Left forelimb (tissue), 1 donor: ENCODE measurements around the gene SERP2.

Experiments
- DNase-seq: peaks from one replicate; pipeline ENCODE4 v3.0.0-alpha.2; 2018; ENCODE audit warnings: low spot score

SERP2 gene

DNA sequence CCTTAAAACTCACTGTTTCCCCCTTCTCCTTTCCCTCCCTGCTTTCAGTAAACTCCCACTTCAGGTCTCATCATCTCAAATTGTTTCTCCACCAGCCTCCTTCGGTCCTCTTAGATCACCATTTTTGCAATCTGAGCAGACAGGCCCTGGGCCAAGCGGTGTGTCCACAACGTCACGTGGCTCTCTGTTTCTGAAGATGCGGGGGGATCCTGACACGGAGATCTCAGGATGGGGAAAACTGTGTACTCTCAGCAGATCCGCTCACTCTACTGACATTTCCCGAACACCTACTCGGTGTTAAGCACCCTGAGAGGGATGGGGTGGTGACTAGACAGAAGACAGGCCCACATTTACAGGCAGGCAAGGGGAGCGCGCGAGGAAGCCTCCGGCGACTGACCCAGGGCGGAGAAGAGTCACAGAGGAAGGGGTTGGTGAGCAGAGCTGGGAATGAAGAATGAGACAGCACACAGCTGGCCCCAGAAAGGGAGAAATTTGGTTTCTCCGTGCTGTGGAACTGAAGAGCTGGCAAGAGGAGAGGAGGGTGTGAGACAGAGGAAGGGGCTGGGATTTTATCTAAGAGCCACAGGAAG, 38.8 kb downstream of the SERP2 start:
- no peak for DNase-seq

DNA sequence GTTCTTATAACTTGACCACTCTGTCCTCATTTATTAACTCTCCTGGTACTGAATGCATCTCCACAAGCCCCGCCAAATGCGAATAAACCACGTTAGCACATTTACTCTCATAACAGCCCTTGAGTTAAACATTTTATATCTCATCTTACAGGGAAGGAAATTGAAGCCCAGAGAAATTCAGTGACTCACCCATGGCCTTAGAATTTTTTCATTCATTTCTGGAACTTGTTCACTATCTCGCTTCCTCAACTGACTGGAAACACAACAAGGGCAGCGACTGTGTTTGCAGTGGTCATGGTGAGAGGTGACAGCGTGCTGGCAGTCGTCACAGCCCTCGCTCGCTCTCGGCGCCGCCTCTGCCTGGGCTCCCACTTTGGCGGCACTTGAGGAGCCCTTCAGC, 39.5 kb downstream of the SERP2 start:
- no peak for DNase-seq

DNA sequence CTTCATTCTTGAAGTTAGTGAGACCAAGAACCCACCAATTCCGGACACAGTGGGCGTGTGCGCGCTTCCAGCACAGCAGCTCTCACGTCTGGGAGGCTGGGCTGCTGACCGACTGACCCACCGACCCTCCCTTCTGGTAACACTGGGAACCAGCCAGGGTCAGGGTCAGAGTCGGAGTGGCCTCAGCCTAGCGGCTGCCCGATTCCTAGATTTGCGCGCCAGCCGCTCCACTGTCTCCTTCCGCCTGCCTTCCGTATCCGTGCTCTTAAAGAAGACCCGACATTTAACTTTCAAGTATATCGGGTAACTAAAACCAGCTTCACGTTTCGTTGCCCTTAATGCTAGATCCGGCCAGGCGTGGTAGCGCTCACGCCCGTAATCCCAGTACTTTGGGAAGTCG, 41.1 kb downstream of the SERP2 start:
- DNase-seq: no peak

DNA sequence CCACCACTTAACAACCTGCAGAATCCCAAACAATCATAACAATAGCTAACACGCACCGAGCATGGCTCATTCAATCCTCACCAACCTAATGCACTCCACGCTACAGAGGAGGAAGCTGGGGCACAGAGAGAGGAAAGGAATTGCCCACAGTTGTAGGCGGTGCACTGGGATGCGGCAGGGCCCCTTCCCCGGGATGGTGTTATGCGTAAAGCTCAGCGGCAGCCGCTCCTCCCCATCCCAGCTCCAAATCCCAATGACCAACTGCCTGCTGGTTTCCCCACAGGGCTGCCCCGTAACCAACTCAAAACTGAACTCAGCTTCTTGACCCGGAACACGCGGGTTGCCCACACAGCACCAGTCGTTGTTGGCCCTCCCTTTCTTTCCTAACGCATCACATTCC, 42.2 kb downstream of the SERP2 start:
- DNase-seq: no peak

DNA sequence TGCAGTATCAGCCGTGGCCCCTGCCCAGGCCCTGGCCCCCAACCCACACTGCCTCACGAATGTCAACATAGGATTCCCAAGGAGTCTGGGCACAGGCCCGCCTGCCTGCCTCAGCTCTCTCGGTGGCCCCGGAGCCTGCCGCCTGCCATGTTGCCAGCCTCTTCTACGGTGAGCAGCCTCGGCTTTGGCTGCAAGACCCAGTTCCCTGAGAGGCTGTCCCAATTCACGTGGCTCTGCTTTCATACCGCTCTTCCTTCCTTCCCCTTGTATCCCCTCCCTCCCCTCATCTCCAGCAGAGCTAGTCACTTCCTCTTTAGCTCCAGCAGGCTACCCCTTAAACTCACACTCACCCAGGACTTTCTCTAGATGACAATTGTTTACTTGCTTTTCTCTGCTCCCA, 42.7 kb downstream of the SERP2 start:
- no peak for DNase-seq

DNA sequence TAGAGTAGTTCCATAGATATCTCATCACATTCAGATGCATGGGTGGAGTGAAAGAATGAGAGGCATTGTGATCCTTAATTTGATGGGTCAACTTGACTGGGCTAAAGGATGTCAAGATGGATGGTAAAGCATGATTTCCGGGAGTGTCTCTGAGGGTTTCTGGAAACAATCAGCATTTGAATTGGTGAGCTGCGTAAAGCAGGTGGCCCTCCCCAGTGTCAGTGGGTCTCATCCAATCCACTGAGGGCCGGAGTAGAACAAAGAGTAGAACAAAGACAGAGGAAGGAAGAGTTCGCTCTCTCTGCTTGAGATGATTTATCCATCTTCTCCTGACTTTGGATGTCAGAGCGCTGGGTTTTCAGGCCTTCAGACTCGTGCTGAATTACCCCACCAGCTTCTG, 43.1 kb downstream of the SERP2 start:
- DNase-seq: no peak

DNA sequence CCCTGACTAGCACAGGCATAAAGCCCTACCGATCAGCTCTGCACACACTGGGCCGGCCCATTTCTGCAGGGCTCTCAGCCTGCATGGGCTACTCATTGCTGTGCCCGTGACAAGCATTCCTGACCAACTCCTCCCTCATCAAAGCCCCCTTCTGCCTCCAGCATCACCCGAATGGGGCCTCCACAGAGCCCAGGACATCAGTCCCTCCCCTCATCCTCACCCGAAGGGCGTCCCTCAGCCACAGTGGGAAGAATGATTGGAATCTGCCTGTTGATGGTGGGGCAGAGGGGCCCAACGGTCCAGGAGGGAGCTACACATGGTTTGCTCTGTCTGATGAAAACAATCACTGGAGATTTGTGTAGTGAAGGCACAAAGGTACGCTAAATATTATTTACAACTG, 43.8 kb downstream of the SERP2 start:
- DNase-seq: no peak

DNA sequence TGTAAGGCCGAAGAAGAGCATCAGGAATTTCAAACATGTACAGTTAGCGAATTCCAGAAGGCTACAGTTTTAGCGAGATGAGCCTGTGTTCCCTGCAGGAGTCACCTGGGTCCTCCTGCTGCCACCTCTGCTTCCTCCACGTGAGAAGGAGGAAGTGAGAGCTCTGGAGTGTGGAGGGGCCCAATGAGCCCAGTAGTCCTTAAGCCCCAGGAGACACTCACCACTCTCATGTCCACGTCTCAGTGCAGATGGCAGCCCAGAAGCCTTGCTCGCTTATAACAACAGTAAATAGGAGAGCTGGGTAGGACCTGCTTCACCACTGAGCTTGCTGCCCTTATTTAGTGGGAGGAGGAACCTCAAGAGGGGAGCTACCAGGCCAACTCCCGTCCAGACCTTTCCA, 44.3 kb downstream of the SERP2 start:
- DNase-seq: no peak

DNA sequence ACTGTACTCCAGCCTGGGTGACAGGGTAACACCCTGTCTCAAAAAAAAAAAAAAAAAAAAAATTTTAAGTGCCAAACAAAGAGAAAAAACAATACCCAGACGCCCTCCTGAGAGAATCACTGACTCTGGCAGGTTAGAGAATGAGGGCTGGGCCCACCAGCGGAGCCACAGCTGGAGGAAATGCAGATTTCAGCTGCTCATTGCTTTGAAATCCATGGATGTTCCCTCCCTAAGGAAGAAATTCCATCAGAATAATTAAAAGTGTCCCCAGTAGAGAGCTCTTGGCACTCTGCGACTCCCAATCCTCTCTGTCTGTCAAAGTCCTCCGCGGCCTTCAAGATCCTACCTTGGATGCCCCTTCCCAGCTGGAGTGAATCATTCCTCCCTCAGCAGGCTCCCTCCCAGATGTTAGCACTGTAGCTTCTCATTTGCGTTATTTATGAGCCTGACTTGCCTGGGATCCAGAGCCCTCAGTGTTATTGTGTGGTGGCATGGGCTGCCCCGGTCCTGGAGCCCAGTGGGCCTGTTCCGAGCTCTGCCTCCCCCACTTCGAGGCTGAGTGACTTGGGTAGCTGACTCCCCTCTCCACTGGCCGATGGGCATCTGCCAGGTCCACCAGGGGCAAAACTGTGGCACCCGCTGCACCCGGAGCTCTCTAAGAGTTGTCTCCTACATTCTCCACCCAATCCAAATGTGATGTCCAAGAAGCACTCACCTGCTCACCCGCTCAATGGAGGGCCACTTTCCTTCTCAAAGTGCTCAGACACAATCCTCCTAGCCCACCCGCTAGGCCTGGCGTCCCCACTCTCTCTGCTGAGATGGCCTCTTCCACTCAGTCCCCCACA, 47.0 kb downstream of the SERP2 start:
- no peak for DNase-seq

DNA sequence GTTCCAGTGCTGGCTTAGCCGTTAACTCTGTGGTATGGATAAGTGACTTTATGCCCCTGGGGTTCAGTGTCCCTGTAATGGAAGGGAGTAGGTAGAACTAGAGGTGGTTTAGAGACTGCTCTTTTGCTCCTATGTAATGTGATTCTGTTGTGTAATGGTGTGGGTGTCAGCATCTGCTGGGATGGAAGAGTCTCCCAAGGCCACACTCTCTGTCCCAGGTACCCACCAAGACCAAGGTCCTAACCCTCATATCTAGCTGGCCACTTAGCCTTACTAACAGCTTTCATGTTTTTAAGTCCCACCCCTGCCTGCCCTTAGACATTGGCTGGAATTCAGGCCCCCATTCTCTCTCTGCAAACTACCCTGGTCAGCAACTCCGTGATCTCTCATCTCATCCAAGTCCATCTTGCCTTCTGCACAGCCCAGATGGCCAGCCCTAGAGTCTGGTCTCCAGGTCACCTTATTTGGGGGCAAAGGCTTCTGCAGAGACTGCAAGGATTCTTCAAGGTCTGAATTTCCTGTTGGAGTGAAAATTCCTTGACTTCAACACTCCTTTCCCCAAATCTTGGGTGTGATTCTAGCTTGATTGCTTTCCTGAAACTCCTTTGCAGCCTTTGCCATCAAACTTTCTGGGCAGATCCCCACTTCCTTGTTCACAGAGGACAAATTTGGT, 48.4 kb downstream of the SERP2 start:
- DNase-seq: no peak

DNA sequence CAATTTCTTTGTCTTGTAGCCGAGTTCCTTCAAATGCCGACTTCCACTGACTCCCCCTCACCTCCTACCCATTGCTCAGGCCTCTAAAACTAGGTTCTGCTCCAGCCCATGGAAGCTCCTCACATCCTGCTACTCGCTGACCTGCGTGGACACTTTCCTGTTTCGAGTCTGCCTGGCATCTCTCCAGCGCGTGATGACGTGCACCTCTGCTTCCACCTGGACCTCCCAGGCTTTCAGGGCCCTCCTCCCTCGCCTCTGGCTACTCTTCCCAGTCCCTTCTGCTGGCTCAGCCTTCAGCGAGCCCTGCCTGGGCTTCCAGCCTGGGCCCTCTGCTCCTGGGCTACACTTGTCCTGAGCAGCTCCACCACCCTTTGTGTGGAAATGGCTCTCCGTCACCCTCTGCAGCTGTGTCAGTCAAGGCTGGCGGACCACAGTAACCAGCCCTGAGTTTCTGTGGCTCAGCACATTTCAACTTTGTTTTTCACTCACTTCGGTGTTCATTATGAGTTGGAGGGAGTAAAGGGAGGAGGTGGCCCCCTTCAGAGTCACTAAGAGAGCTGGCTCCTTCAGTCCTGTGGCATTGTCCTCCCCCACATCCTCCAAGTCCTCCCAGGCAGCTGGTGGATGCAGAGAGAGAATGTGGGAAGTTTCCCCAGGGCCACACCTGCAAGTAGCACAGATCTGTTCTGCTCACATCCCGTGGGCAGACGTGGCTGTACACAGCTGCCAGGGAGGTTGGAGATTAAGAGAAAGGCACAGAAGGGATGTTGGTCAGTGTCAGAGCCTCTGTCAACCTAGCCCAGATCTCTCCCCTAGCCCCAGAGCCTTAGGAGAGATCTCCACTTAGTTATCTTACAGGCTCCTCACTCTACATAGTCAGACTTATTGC, 49.4 kb downstream of the SERP2 start:
- no peak for DNase-seq

DNA sequence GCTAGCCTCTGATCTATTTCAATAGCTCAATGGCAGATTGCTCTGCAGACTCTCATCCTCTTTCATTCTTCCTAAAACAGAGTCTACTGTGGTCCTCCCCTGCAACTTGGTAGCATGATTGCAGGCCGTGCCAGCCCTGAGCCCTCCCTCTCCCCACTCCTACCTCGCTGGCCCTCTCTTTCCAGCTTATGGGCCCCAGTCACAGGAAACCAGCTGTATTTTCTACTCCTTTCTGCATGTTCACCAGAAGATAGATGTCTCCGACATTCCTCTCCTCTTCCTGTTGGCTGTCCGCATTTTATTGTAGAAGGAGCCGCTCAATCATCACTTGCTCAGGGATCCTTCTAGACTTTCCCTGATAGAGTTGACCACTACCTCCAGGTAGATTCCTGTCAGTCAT, 50.2 kb downstream of the SERP2 start:
- no peak for DNase-seq

DNA sequence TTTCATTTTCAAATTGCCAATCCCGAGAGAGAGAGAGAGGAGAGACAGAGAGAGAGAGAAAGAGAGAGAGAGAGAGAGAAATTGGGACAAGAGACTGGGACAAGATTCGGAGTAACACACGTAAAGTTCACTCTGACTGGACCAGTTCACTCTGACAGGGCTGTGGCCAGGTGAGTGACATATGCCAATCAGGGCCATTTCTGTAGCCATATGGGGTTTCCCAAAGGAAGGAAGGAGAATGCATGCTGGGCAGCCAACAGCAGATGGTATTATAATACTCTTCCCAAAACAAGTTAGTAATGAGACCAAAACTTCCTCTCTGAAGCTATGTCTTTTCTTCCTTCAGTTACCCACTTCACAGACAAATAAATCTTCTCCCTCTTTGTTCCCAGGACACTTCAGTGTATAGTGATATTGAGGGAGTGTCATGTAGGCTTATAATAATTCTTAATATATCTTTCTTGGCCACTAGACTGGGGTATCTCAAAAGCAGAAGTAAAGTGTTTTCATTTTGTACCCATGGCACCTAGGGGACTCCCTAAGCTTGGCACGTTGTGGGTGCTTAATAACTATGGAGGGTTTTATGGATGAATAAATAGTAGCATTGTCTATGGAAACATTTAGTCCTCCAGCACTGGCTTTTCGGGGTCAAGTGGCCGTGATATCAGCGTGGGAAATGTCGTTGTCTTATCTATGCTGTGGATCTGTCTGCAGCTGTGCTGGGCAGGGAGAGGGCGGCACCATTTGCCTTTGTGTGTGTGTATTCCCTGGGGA, 51.6 kb downstream of the SERP2 start:
- DNase-seq: no peak

DNA sequence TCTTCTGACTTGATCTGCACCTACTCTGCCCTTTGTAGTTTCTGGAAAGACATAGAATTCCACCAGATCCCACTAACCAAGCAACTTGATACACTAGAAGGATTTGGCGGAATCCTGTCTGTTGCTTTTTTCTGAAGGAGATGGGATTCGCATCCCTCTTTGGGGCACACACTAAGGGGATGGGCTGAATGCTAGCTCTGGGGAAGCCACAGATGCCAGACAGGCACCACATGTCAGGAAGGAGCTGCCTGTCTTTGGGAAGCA, 52.1 kb downstream of the SERP2 start:
- no peak for DNase-seq

DNA sequence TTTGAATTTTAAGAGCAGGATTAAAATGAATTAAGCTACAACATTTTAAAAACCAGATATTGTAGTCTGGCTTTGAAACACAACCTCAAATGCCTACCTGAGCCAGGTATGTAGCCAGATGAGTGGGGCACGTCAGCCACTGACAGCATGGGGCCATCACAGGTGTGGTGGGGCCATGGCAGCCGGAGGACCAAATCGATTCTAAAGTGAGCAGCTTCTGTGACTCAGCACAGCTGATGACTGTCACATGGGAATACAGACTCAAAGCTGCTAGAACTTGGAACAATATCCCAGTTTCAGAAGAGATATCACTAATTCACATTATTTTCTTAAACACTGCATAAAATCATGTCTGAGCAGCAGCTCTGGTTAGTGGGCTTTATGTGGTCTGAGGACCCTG, 52.8 kb downstream of the SERP2 start:
- no peak for DNase-seq

DNA sequence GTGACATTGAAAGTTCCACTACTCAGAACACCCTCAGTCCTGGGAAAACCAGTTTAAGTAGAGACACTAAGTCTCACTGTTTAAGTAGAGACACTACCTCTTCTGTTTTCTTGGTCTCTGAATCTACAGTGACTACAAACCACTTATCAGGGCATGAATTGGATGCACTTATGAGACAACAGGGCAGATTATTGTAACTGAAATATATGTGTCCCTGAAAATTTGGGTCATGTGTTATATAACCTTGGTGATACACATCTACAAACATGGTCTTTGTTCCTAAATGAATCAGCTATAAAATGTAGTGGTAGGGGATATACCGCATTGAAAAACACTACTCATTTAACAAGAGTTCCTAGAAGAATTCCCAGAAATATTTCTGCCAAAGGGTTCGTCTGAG, 55.7 kb downstream of the SERP2 start:
- no peak for DNase-seq

DNA sequence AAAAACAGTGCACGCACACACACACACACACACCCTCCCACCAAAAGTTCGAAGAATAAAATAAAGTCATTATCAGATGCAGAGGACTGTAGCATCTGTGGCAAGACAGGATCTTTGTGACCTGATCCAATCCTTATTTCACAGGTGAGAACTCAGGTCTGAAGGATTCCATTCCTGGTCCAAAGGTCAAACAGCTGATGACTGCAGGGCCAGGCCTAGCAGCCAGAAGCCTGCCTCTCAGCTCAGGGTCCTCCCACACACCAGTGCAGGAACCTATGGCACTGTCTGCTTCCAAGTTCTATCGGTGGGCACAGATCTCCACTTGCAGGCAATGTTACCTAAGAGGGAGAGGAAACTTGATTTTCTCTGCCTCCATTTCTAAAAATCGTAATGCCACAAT, 57.5 kb downstream of the SERP2 start:
- DNase-seq: no peak

DNA sequence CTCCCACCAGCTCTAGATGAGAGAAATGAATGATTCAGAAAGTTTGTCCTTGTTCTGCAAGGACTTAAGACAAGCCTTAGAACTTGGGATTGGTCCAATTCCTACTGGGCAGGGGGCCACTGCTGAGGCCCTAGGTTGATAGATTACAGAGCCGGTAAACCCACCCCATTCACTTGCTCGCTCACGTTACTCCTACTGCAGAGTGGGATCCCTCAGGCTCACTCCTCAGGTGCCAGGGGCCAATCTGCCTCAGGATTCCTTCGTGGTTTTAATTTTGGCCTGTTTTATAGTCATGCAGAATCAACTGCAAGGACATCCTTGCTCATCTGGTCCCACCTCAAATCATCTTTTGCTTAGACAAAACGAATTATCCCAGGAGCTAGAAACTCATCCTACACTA, 59.0 kb downstream of the SERP2 start:
- DNase-seq: no peak

DNA sequence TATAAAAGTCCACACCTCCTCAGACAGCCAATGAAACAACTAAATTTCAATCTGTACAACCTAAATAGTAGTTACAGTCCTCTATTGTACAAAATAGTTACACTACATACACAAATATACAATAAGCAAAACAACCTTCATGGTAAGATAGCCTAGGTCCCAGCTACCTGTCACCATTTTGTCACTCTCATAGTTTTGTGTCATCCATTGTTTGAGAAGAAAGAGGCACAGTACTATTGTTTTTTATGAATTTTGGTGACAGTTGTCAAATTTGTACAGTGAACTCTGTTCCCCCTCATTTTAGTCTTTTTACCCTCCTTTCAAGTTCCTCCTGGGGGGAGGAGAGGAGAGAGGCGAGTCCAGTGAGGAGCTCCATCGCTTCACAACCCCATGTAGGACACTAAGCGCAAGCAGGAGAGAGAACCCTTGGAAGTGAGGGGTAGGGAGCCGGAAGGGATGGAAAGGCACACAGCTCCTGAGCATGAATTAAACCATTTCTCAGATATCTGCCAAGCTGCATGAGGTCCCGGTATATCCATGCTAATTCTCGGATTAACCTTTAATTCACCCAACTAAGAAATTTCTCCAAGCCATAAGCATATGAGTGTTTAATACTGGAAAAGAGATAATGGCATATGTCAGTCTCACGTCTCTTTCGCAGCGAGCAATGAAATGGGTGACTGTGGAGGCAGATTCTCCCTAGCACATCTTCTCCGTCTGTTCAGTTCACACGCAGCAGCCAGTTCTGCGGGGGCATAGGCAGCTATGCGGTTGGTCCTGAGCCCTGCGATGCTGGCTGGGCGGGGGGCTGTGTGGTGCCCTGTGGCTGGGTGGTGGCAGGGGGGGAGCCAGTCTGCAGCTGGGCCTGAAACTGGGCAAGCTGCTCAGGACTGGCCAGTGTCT, 60.5 kb downstream of the SERP2 start:
- no peak for DNase-seq

DNA sequence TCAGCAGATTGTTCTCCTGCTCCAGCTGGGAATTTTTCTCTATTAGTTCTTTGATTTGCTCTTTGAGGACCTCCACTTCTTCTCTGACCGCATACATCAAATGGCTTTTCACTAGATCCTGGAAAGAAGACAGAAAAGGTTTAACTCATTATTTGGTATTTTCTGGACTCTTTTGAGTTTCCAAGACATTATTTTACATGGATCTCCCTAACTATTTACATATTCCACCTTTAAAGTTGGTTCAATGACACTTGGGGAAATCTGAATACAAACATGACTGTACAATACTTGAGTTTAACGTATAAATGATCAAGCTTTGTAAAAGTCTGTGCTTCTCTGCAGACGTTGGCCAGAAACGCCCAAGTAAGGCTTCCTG, 61.1 kb downstream of the SERP2 start:
- DNase-seq: no peak
